NK-92 (cell line): ENCODE data around the gene PPFIA2.
"Not testable (repeated sequence)": the region's sequence is repeated elsewhere in the genome, so short reads cannot be mapped to it uniquely, and the experiment has no call there.

Experiments used
- DNase-seq: peaks from one replicate; lab custom pipeline; 2025; ENCODE audit not compliant: unreplicated experiment; lab: John Stamatoyannopoulos, UW

The PPFIA2 gene

DNA sequence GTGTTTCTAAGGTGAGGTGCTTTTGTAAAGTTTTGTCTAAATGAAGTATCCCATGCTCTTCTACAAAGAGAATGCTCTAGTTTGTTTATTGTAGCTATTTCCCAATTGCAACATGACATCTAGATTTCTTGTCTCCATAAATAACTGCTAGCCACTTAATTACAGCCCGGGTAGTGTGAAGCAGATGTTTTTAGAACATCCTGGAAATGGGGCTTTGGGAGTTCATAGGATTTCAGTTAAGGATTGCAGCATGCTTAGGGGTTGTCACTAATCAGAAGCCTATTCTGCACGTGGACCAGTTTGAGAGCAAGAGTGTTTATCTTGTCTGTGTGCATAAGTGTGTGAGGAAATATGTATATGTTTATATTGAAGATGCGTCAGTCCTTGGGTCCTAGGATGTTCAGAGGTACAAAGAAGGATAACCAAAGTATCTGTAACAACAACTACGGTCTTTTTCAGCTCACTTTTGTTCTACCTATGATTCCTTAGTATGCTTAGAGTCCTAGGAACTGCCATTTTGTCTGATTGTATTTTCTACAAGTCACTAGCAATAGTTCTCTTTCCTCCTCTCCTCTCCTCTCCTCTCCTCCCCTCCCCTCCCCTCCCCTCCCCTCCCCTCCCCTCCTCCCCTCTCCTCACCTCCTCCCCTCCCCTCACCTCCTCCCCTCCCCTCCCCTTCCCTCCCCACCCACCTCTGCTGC, 546.0 kb downstream of the PPFIA2 start:
- no peak for DNase-seq

- no peak for DNase-seq
These were observed 547.8 kb downstream of the PPFIA2 start for GRCh38 chr12:81211306-81211705.

GRCh38 chr12:81209772-81210225, 549.4 kb downstream of the PPFIA2 start:
- not testable (repeated sequence) for DNase-seq

DNA sequence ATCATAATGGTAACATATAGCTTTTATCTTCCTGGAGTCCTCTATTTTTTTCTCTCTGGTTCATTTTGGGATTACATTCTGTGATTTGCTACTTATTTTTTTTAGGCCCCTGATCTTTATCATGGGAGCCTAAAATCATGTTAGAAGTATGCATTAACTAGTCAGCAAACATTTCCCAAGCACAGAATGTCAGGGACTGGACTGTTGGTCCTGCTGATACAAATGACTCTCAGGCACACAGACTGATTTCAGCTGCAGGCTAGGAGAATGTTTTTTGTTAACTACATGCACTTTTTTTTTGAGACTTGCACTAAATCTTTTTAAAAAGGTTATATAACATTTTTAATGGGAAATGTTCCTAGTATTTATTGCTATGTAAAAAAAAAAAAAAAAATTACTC, 550.1 kb downstream of the PPFIA2 start:
- no peak for DNase-seq

DNA sequence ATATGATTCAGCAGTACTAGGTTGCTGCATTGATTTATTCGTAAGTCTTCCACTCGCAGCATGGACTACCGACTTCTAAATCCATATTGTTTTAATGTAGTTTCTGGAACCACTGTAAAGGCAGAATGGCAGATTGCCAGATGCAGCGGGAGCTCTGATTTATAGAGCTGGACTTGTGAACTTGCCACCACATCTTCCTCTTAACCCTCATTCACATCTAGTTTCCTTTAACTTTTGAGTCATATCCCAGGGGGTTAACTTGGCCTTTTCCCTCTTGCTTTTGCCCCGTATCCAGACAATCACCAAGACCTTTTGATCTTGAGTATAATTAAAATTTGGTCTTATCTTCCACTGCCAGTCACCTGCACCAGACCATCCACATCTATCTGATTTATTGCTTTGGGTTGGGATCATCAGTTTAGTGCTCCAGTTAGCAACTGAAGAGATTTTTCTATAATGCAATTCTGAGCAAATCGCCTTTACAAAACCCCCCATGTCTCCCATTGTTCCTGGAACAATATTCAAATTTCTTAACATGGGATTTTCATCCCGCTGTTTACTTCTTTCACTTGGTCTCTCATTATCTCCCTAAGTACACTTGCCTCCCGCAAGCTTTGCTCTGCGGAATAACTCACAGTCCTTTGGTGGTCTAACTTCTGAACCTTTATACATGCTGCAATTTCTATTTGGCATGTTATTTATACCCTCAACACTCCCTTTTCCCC, 550.8 kb downstream of the PPFIA2 start:
- no peak for DNase-seq
